Activated CD8-positive, alpha-beta memory T cell treated with anti-CD3 and anti-CD28 coated beads, Interleukin-2, amount 10 ng/mL, durations not matched to agents 7 days and 5 days (primary cell): Measurements from ENCODE around the gene MSANTD1. TPM values are rescaled to one million over a fixed set of nuclear protein-coding genes. Genes with fewer than 3 reads are reported as not detected.

Experiments used
- ATAC-seq: fragments of 150-1000 bp; cut with Tn5 transposase; one replicate; pipeline ENCODE4 v1.10.0; 2021; ENCODE audit warnings: moderate library complexity
- CTCF ChIA-PET: fragments of 350-600 bp; sonication (Branson Sonifier 250); formaldehyde crosslinking; loops from one replicate; lab custom pipeline; 2021; ENCODE audit warnings: antibody characterized with exemption; lab: Charles Lee
- DNase-seq: peaks from one replicate; pipeline ENCODE4 v3.0.0-alpha.2; 2020
- H3K27ac Mint-ChIP-seq: one replicate; pipeline ENCODE4 v1.8.0; 2021; ENCODE audit warnings: mild to moderate bottlenecking, mixed read lengths
- H3K27me3 Mint-ChIP-seq: one replicate; pipeline ENCODE4 v1.8.0; 2021; ENCODE audit warnings: mixed read lengths
- H3K36me3 Mint-ChIP-seq: one replicate; pipeline ENCODE4 v1.8.0; 2021; ENCODE audit warnings: mild to moderate bottlenecking, mixed read lengths
- H3K4me1 Mint-ChIP-seq: one replicate; pipeline ENCODE4 v1.8.0; 2021; ENCODE audit warnings: mixed read lengths
- H3K4me3 Mint-ChIP-seq: one replicate; pipeline ENCODE4 v1.8.0; 2021; ENCODE audit warnings: mild to moderate bottlenecking, moderate library complexity, mixed read lengths
- H3K9me3 Mint-ChIP-seq: one replicate; pipeline ENCODE4 v1.8.0; 2022; ENCODE audit warnings: low read depth, mixed read lengths
- total RNA-seq, 2 experiments: library from RNA; stranded (reverse); gene quantifications; one replicate each; pipeline ENCODE4 v1.2.3, GENCODE V29; 2021

The MSANTD1 gene
- total RNA-seq, 2 experiments from 2014 or later = 0.73 to 0.82 TPM

- CTCF ChIA-PET = no interaction called here
- DNase-seq = peak; percentile 34
- Mint-ChIP-seq H3K27me3 (no peaks in the 10 kb centered on the region), H3K36me3 (no peaks in the 10 kb centered on the region), H3K27ac (no peak overlapping the region), H3K4me3 (no peak overlapping the region), H3K9me3 (no peaks in the 10 kb centered on the region), H3K4me1 (no peaks in the 10 kb centered on the region)
- ATAC-seq = no peak
Observed at GRCh38 chr4:3261411-3262207, 12.7 kb downstream of the MSANTD1 start.

- H3K4me1 Mint-ChIP-seq = no peaks in the 10 kb centered on the region
- H3K36me3 Mint-ChIP-seq = no peaks in the 10 kb centered on the region
- no peaks in the 10 kb centered on the region for H3K27me3 Mint-ChIP-seq
- no peak overlapping the region for H3K4me3 Mint-ChIP-seq
- peak; percentile 38 for DNase-seq
- no peak overlapping the region for H3K27ac Mint-ChIP-seq
- no peak for ATAC-seq
- CTCF ChIA-PET = no interaction called here
- no peaks in the 10 kb centered on the region for H3K9me3 Mint-ChIP-seq
Observed at GRCh38 chr4:3262208-3263052, 13.5 kb downstream of the MSANTD1 start.

GRCh38 chr4:3263053-3263875 lies 14.3 kb downstream of the MSANTD1 start:
- no peaks in the 10 kb centered on the region for H3K36me3 Mint-ChIP-seq
- ATAC-seq = no peak
- CTCF ChIA-PET = no interaction called here
- no peaks in the 10 kb centered on the region for H3K9me3 Mint-ChIP-seq
- no peaks in the 10 kb centered on the region for H3K4me1 Mint-ChIP-seq
- no peak overlapping the region for H3K27ac Mint-ChIP-seq
- H3K27me3 Mint-ChIP-seq = no peaks in the 10 kb centered on the region
- no peak overlapping the region for H3K4me3 Mint-ChIP-seq
- DNase-seq = peak; percentile 32

- Mint-ChIP-seq H3K4me3 (no peak overlapping the region), H3K36me3 (no peaks in the 10 kb centered on the region), H3K9me3 (no peaks in the 10 kb centered on the region), H3K27me3 (no peaks in the 10 kb centered on the region), H3K27ac (no peak overlapping the region), H3K4me1 (no peaks in the 10 kb centered on the region)
- ATAC-seq (no peak), DNase-seq (no peak)
- CTCF ChIA-PET = no interaction called here
Observed at GRCh38 chr4:3263876-3264193, 14.9 kb downstream of the MSANTD1 start.

- peak; percentile 27 for DNase-seq
- no peaks in the 10 kb centered on the region for H3K4me1 Mint-ChIP-seq
- no peak overlapping the region for H3K27ac Mint-ChIP-seq
- CTCF ChIA-PET = no interaction called here
- no peak overlapping the region for H3K4me3 Mint-ChIP-seq
- no peaks in the 10 kb centered on the region for H3K9me3 Mint-ChIP-seq
- H3K27me3 Mint-ChIP-seq = no peaks in the 10 kb centered on the region
- ATAC-seq = no peak
- H3K36me3 Mint-ChIP-seq = no peaks in the 10 kb centered on the region
Observed at GRCh38 chr4:3266076-3266475, 17.1 kb downstream of the MSANTD1 start.

- CTCF ChIA-PET = no interaction called here
- H3K4me1 Mint-ChIP-seq = no peaks in the 10 kb centered on the region
- no peak for ATAC-seq
Observed at GRCh38 chr4:3267576-3268394, 18.8 kb downstream of the MSANTD1 start.

GRCh38 chr4:3268395-3269104 lies 19.6 kb downstream of the MSANTD1 start:
- CTCF ChIA-PET = no interaction called here
- Mint-ChIP-seq H3K9me3 (no peaks in the 10 kb centered on the region), H3K4me1 (peaks cover 2% of the 10 kb centered on the region), H3K27ac (no peak overlapping the region), H3K27me3 (peaks cover 16% of the 10 kb centered on the region), H3K4me3 (no peak overlapping the region), H3K36me3 (no peaks in the 10 kb centered on the region)
- DNase-seq (peak; percentile 32), ATAC-seq (no peak)

More at GRCh38 chr4:3267576-3268394, 18.8 kb downstream of the MSANTD1 start:
- Mint-ChIP-seq H3K4me3 (no peak overlapping the region), H3K27ac (no peak overlapping the region), H3K27me3 (peaks cover 13% of the 10 kb centered on the region), H3K9me3 (no peaks in the 10 kb centered on the region), H3K36me3 (no peaks in the 10 kb centered on the region)
- peak; percentile 27 for DNase-seq

GRCh38 chr4:3269105-3269927 lies 20.4 kb downstream of the MSANTD1 start:
- H3K4me3 Mint-ChIP-seq = no peak overlapping the region

GRCh38 chr4:3269991-3270611 lies 21.1 kb downstream of the MSANTD1 start:
- H3K36me3 Mint-ChIP-seq = no peaks in the 10 kb centered on the region
- H3K4me1 Mint-ChIP-seq = peaks cover 2% of the 10 kb centered on the region
- CTCF ChIA-PET = interaction anchor here (1.2 to 1.3 kb wide), 2 partner anchors 120 to 163 kb away, joined by 3 read pairs; no protein-coding TSS in a partner anchor
- H3K4me3 Mint-ChIP-seq = no peak overlapping the region
- H3K27me3 Mint-ChIP-seq = peaks cover 16% of the 10 kb centered on the region
- ATAC-seq = no peak
- no peaks in the 10 kb centered on the region for H3K9me3 Mint-ChIP-seq
- no peak for DNase-seq
- no peak overlapping the region for H3K27ac Mint-ChIP-seq

More at GRCh38 chr4:3269105-3269927, 20.4 kb downstream of the MSANTD1 start:
- H3K9me3 Mint-ChIP-seq = no peaks in the 10 kb centered on the region
- peaks cover 16% of the 10 kb centered on the region for H3K27me3 Mint-ChIP-seq
- DNase-seq (peak; percentile 28), ATAC-seq (no peak)
- peaks cover 2% of the 10 kb centered on the region for H3K4me1 Mint-ChIP-seq
- H3K36me3 Mint-ChIP-seq = no peaks in the 10 kb centered on the region
- H3K27ac Mint-ChIP-seq = no peak overlapping the region
- CTCF ChIA-PET = no interaction called here

GRCh38 chr4:3271131-3271530 lies 22.2 kb downstream of the MSANTD1 start:
- Mint-ChIP-seq H3K36me3 (no peaks in the 10 kb centered on the region), H3K27ac (no peak overlapping the region), H3K4me1 (peaks cover 2% of the 10 kb centered on the region), H3K27me3 (peaks cover 24% of the 10 kb centered on the region), H3K9me3 (no peaks in the 10 kb centered on the region), H3K4me3 (no peak overlapping the region)
- CTCF ChIA-PET = interaction anchor here (1.2 to 1.3 kb wide), 2 partner anchors 121 to 164 kb away, joined by 3 read pairs; no protein-coding TSS in a partner anchor
- no peak for DNase-seq
- no peak for ATAC-seq

- Mint-ChIP-seq H3K36me3 (peaks cover 2% of the 10 kb centered on the region), H3K4me3 (no peak overlapping the region), H3K27me3 (peaks cover 44% of the 10 kb centered on the region), H3K4me1 (peaks cover 2% of the 10 kb centered on the region), H3K9me3 (no peaks in the 10 kb centered on the region), H3K27ac (no peak overlapping the region)
- CTCF ChIA-PET = no interaction called here
- ATAC-seq (no peak), DNase-seq (peak; percentile 26)
Observed at GRCh38 chr4:3276986-3277385, 28.0 kb downstream of the MSANTD1 start.
